Effector memory CD4-positive, alpha-beta T cell (primary cell): ENCODE results near the gene BCL2L1.
"Not testable (repeated sequence)": the region's sequence is repeated elsewhere in the genome, so short reads cannot be mapped to it uniquely, and the experiment has no call there.

Experiments
- DNase-seq, 3 donors: peaks; one replicate each; pipeline ENCODE4 v3.0.0-alpha.2; 2020
- H3K27ac ChIP-seq: 2 replicates; pipeline ENCODE4 v1.7.0; 2013; ENCODE audit warnings: mild to moderate bottlenecking, low read length, moderate library complexity; ENCODE audit not compliant: insufficient read depth, poor library complexity, severe bottlenecking
- H3K27me3 ChIP-seq: replicated peaks from 2 replicates; pipeline ENCODE4 v1.7.0; 2013; ENCODE audit warnings: mild to moderate bottlenecking, low read length; ENCODE audit not compliant: insufficient read depth, control insufficient read depth, poor library complexity, severe bottlenecking
- H3K36me3 ChIP-seq: 2 replicates; pipeline ENCODE4 v1.7.0; 2013; ENCODE audit warnings: mild to moderate bottlenecking, low read length, moderate library complexity; ENCODE audit not compliant: control insufficient read depth, insufficient read depth
- H3K4me1 ChIP-seq: 2 replicates; pipeline ENCODE4 v1.7.0; 2013; ENCODE audit warnings: low read length, mild to moderate bottlenecking; ENCODE audit not compliant: control insufficient read depth, insufficient read depth, poor library complexity, severe bottlenecking
- H3K4me3 ChIP-seq: 2 replicates; pipeline ENCODE4 v1.7.0; 2013; ENCODE audit warnings: low read length, low read depth, mild to moderate bottlenecking; ENCODE audit not compliant: insufficient read depth, poor library complexity, severe bottlenecking
- H3K9me3 ChIP-seq: 2 replicates; pipeline ENCODE4 v1.7.0; 2013; ENCODE audit warnings: mild to moderate bottlenecking, low read length, moderate library complexity; ENCODE audit not compliant: control insufficient read depth

The BCL2L1 gene

DNA sequence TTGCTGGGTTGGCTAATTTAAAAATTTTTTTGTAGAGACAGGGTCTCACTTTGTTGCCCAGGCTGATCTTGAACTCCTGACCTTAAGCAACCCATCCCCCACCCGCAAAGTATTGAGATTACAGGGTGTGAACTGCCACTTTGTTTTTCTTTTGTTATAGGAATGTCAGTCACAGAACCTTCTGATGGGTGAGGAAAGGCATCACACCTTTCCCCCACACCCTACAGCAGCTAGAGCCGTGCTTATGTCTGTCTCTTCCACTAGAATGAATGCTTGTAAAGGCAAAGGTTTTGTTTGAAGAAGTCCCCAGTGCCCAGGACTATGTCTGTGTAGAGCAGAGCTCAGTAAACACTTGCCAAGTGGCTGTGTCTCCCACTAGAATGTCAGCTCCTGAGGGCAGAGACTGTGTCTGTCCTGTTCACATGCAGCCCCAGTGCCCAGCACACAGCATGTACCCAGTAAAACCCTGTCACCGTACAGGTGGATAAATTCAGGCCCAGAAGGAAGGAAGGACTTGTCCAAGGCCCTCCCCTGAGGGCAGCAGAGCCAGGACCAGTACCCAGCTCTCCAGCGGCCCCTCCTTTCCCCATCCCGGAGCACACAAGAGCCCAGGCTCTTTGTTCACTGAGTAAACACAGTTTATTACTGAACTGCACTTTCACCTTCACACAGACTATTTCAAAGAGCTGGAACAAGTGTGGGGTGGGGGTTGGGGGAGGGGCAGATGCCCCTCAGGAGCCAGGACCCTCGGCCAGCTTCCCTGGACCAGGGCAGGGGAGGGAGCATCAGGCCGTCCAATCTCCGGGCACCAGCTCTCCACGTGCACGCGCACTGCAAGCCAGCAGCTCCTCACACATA lies 58.6 kb downstream of the BCL2L1 start:
- H3K9me3 ChIP-seq = no peaks in the 10 kb centered on the region
- DNase-seq = no peak
- peaks cover 18% of the 10 kb centered on the region for H3K36me3 ChIP-seq
- no peak overlapping the region for H3K4me3 ChIP-seq
- no peaks in the 10 kb centered on the region for H3K27me3 ChIP-seq
- no peaks in the 10 kb centered on the region for H3K4me1 ChIP-seq
- no peak overlapping the region for H3K27ac ChIP-seq

DNA sequence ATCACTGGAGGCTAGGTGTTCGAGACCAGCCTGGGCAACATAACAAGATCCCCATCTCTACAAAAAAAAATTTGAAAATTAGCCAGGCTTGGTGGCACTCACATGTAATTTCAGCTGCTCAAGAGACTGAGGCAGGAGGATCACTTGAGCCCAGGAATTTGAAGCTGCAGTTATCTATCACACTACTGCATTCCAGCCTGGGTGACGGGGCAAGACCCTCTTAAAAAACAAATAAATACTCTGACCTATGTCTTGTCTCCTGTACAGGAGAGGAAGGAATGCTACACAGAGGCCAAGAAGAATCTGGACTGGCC lies 59.2 kb downstream of the BCL2L1 start:
- no peak overlapping the region for H3K4me3 ChIP-seq
- H3K27ac ChIP-seq = no peak overlapping the region
- no peak for DNase-seq
- no peaks in the 10 kb centered on the region for H3K9me3 ChIP-seq
- no peaks in the 10 kb centered on the region for H3K4me1 ChIP-seq
- H3K27me3 ChIP-seq = no peaks in the 10 kb centered on the region
- H3K36me3 ChIP-seq = peaks cover 18% of the 10 kb centered on the region

DNA sequence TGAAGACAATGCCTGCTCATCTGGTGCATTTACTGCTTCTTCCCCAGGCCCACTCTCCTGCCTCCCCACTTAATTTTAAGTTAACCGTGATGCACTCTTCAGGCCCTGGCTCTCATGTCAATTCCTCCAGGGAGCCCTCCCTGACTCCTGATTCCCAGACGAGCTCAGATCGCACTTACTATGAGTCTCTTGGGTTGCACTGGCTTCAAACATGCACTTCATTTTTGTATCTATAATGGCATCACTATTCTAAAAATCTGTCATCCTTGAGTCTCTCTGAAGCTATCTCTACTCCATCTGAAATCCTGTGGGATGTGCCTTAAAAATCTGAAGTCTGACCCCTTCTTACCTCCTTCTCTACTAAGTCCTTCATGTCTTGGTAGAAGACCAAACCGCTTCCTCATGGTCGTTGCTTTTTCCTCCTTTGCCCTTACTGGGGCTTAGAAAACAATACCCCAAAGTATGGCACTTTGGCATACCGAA lies 60.3 kb downstream of the BCL2L1 start:
- no peaks in the 10 kb centered on the region for H3K9me3 ChIP-seq
- no peak overlapping the region for H3K27ac ChIP-seq
- H3K4me1 ChIP-seq = no peaks in the 10 kb centered on the region
- peaks cover 18% of the 10 kb centered on the region for H3K36me3 ChIP-seq
- DNase-seq = no peak
- no peak overlapping the region for H3K4me3 ChIP-seq
- H3K27me3 ChIP-seq = no peaks in the 10 kb centered on the region

DNA sequence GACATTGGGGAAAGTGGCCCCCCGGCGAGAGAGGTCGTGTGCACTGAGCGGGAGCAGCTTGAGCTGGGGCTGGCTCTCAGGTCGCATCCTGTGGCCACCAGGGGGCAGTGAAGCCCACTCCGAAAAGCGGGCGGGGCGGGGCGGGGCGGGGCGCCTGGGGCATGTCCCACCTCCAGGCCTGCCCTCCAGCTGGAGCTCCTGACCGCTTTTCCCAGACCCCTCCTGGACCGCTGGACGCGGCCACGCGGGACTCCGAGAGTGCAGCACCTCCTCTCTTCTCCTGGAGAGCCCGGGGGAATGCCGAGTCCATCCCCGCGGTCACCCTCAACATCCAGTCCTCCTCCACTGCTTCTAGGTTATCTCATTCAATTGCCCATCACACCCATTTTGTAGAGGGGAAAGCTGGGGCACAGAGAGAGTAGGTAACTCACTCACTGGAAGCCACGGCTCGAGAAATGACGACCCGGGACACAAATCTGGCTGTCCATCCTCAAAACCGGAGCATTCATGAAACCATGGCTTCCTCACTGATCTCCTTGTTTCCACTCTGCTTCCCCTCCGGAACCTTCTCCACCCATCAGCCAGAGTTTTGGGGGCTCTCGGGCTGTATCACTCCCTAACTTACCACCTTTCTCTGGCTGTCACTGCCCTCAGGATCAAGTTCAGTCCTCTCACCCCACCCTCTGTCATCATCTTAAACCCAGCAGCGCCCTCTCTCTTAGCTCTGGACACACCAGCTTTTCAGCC lies 60.9 kb downstream of the BCL2L1 start:
- peak; percentile 66 to 72 (median 66) for DNase-seq
- peak overlapping the region; percentile 32 for H3K4me3 ChIP-seq
- no peaks in the 10 kb centered on the region for H3K9me3 ChIP-seq
- H3K27ac ChIP-seq = peak overlapping the region; percentile 46
- no peaks in the 10 kb centered on the region for H3K27me3 ChIP-seq
- H3K36me3 ChIP-seq = peaks cover 18% of the 10 kb centered on the region
- no peaks in the 10 kb centered on the region for H3K4me1 ChIP-seq

DNA sequence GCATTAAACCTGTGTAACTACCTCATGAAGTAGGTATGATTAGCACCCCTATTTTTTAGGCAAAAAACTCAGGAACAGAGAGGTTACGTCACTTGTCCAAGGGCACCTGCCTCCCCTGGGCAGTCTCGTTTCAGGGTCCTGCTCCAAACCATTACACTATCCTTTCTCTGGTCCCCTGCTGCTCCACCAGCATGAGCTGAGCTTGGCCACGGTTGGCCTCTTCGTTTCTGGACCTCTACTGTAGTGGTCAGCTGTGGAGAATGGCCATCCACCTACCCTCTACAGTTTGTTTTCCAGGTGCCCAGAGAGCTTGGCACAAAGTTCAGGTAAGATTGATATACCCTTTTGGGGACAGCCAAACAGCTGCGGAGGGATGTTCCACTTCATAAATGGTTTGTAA lies 68.1 kb downstream of the BCL2L1 start:
- H3K4me3 ChIP-seq = no peak overlapping the region
- DNase-seq = no peak
- H3K27me3 ChIP-seq = no peaks in the 10 kb centered on the region
- no peaks in the 10 kb centered on the region for H3K9me3 ChIP-seq
- no peaks in the 10 kb centered on the region for H3K36me3 ChIP-seq
- no peak overlapping the region for H3K27ac ChIP-seq
- no peaks in the 10 kb centered on the region for H3K4me1 ChIP-seq

DNA sequence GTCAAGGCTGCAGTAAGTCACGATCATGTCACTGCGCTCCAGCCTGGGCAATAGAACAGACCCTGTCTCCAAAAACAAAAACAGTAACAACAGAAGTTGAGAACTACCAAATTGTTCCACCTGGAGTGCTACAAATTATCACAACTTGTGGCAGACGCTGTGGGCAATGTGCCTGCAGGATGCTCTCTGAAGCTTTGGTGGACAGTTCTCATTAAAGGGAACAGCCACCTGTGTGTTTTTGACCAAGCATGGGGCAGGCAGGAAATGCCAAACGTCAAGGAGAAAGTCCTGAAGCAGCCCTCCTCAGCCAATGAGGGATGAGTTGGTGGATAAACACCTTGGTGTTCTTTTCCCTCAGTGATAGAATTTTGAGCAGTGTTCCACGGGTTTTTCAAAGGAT lies 69.1 kb downstream of the BCL2L1 start:
- DNase-seq = no peak
- Histone ChIP-seq H3K27ac (no peak overlapping the region), H3K4me1 (no peaks in the 10 kb centered on the region), H3K27me3 (no peaks in the 10 kb centered on the region), H3K9me3 (no peaks in the 10 kb centered on the region), H3K4me3 (no peak overlapping the region), H3K36me3 (no peaks in the 10 kb centered on the region)

DNA sequence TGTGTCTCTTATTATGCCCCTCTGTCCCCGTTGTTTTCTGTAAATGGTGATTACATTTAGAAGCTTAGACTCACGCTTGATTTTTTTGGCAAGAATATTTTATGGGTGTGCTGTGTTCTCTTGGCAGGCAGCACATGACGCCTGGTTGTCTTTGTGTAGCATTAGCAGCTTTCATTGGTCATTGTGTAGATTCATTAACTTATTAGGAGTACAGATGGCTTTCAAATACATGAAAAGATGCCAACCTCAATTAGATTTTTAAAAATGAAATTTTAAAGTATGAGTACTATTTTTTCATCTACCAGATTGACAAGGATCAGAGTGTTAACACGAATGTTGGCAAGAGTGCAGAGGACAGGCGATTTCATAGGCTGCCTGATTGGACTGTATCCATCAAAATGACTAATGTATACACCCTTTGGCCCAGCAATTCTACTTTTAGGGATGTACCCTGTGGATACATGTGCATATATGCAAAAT lies 69.7 kb downstream of the BCL2L1 start:
- Histone ChIP-seq H3K27me3 (no peaks in the 10 kb centered on the region), H3K27ac (no peak overlapping the region), H3K4me1 (no peaks in the 10 kb centered on the region), H3K4me3 (no peak overlapping the region), H3K36me3 (no peaks in the 10 kb centered on the region), H3K9me3 (no peaks in the 10 kb centered on the region)
- no peak for DNase-seq

DNA sequence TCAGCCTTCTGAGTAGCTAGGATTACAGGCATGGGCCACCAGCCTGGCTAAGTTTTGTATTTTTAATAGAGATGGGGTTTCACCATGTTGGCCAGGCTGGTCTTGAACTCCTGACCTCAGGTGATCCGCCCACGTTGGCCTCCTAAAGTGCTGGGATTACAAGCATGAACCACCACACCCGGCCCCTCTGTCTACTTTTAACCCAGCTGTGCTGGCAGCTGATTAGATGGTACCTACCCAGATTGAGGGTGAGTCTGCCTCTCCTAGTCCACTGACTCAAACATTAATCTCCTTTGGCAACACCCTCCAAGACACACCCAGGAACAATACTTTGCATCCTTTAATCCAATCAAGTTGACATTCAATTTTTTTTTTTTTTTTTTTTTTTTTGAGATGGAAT lies 74.6 kb downstream of the BCL2L1 start:
- not testable (repeated sequence) for H3K4me1 ChIP-seq, H3K36me3 ChIP-seq, H3K27me3 ChIP-seq, H3K9me3 ChIP-seq, H3K27ac ChIP-seq, DNase-seq, H3K4me3 ChIP-seq

DNA sequence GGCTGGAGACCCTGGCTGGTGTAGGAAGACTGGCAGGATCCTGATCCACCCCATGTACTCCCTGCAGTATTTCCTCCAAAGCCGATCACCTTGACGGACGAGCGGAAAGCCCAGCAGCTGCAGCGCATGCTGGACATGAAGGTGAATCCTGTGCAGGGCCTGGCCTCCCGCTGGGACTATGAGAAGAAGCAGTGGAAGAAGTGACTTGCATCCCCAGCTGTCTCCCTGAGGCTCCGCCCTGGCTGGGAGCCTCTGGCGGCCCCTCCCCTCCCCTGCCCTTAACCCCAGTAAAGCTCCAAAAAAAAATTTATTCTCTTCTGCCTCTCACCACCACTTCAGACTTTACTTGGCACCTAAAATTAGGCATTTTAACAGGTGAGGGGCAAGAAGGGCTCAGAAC lies 78.0 kb downstream of the BCL2L1 start:
- no peaks in the 10 kb centered on the region for H3K9me3 ChIP-seq
- no peak for DNase-seq
- no peaks in the 10 kb centered on the region for H3K4me1 ChIP-seq
- no peak overlapping the region for H3K4me3 ChIP-seq
- no peaks in the 10 kb centered on the region for H3K27me3 ChIP-seq
- H3K27ac ChIP-seq = no peak overlapping the region
- H3K36me3 ChIP-seq = no peaks in the 10 kb centered on the region

DNA sequence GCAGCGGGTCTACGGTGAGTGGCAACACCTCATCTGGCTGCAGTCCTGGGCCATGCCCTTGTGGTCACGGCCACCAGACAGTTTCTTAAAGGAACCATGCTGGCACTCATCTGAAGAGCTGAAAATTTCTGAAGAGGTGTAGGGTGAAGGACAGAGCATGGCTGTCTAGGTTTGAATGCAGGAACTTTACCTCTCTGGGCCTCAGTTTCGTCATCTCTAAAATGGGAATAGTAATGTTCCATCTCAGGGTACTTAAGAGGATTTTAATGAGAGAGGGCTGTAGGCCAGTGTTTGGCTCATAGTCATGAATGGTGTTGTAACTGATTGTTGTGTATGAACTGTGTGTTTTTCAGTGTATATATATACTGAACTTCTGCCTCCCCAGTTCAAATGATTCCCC lies 79.1 kb downstream of the BCL2L1 start:
- no peaks in the 10 kb centered on the region for H3K9me3 ChIP-seq
- H3K4me1 ChIP-seq = no peaks in the 10 kb centered on the region
- no peak overlapping the region for H3K4me3 ChIP-seq
- H3K36me3 ChIP-seq = no peaks in the 10 kb centered on the region
- no peak for DNase-seq
- H3K27me3 ChIP-seq = no peaks in the 10 kb centered on the region
- H3K27ac ChIP-seq = no peak overlapping the region
